Liver (tissue), 3 donors: Measurements from ENCODE around the gene TSPAN16.

Experiments used
- ATF3 ChIP-seq: IDR thresholded peaks from 2 replicates; pipeline ENCODE4 v1.6.1; 2016; ENCODE audit warnings: antibody characterized with exemption
- CTCF ChIP-seq: fragments of 150-350 bp; IDR thresholded peaks from 2 replicates; pipeline ENCODE4 v1.5.1; 2017; ENCODE audit warnings: improper control_type of control experiment, low read depth, low read length; ENCODE audit not compliant: missing input control
- EGR1 ChIP-seq, 2 donors: IDR thresholded peaks; 2 replicates each; pipeline ENCODE4 v1.6.1; 2016 to 2018; ENCODE audit warnings: antibody characterized with exemption in 2 of 2, low read depth in 2 of 2
- FOXA1 ChIP-seq: IDR thresholded peaks from 2 replicates; pipeline ENCODE4 v1.6.1; 2016; ENCODE audit warnings: antibody characterized with exemption
- GABPA ChIP-seq, 2 donors: IDR thresholded peaks in 1 of 2; conservative IDR thresholded peaks in 1 of 2; 2 replicates each; pipeline ENCODE4 v1.6.1; 2016; ENCODE audit warnings: antibody characterized with exemption in 2 of 2, mild to moderate bottlenecking in 1 of 2, moderate library complexity in 1 of 2
- HNF4A ChIP-seq, 2 donors: conservative IDR thresholded peaks; 2 replicates each; pipeline ENCODE4 v1.6.1; 2016; ENCODE audit warnings: antibody characterized with exemption in 2 of 2, mild to moderate bottlenecking in 2 of 2
- JUND ChIP-seq, 2 donors: IDR thresholded peaks; 2 replicates each; pipeline ENCODE4 v1.6.1; 2016; ENCODE audit warnings: antibody characterized with exemption in 2 of 2
- MAX ChIP-seq: IDR thresholded peaks from 2 replicates; pipeline ENCODE4 v1.6.1; 2016; ENCODE audit warnings: antibody characterized with exemption
- RAD21 ChIP-seq, 2 donors: IDR thresholded peaks; 2 replicates each; pipeline ENCODE4 v1.6.1; 2016; ENCODE audit warnings: antibody characterized with exemption in 2 of 2, mild to moderate bottlenecking in 2 of 2
- REST ChIP-seq: IDR thresholded peaks from 2 replicates; pipeline ENCODE4 v1.6.1; 2016; ENCODE audit warnings: antibody characterized with exemption, mild to moderate bottlenecking
- RXRA ChIP-seq, 2 donors: IDR thresholded peaks; 2 replicates each; pipeline ENCODE4 v1.6.1; 2017 to 2018; ENCODE audit warnings: antibody characterized with exemption in 2 of 2, mild to moderate bottlenecking in 1 of 2
- SP1 ChIP-seq: IDR thresholded peaks from 2 replicates; pipeline ENCODE4 v1.6.1; 2018; ENCODE audit warnings: antibody characterized with exemption, mild to moderate bottlenecking
- TAF1 ChIP-seq: conservative IDR thresholded peaks from 2 replicates; pipeline ENCODE4 v1.6.1; 2016; ENCODE audit warnings: antibody characterized with exemption, mild to moderate bottlenecking
- YY1 ChIP-seq: IDR thresholded peaks from 2 replicates; pipeline ENCODE4 v1.6.1; 2016; ENCODE audit warnings: antibody characterized with exemption, mild to moderate bottlenecking
- donor health status: healthy.
- donor health status: healthy.

- TF ChIP-seq EGR1 (IDR thresholded peaks at IDR 0.05; ENCODE audit: low read depth in 2 of 2) (no peak), CTCF (no peak), HNF4A (conservative IDR thresholded peaks at IDR 0.05) (no peak), MAX (no peak), RAD21 (IDR thresholded peaks at IDR 0.05) (no peak), FOXA1 (no peak), ATF3 (no peak), SP1 (no peak), GABPA (IDR thresholded peaks at IDR 0.05 in 1 of 2, conservative IDR thresholded peaks at IDR 0.05 in 1 of 2) (no peak), TAF1 (no peak), JUND (IDR thresholded peaks at IDR 0.05) (no peak), YY1 (no peak), RXRA (IDR thresholded peaks at IDR 0.05) (no peak), REST (no peak)
Measured at GRCh38 chr19:11322269-11323024, 26.5 kb downstream of the TSPAN16 start.
